Skin of body (tissue), 2 donors: ENCODE results near the gene NCOA1. TPM values are rescaled to one million over a fixed set of nuclear protein-coding genes. Genes with fewer than 3 reads are reported as not detected.
A peak's percentile ranks its signal among the peaks of the same experiment; 100 is the strongest.
"Not testable (repeated sequence)": the region's sequence is repeated elsewhere in the genome, so short reads cannot be mapped to it uniquely, and the experiment has no call there.

ENCODE experiments used
- DNase-seq: peaks from one replicate; lab custom pipeline; 2025; lab: John Stamatoyannopoulos, UW
- total RNA-seq: library from RNA; depleted of rRNA; stranded (reverse); fragments of >200 nt; gene quantifications from one replicate; pipeline ENCODE4 v1.2.3, GENCODE V29; 2014

Gene NCOA1
- total RNA-seq, 1 donor from 2014 or later = 77.2 TPM

- no peak for DNase-seq
Measured at GRCh38 chr2:24576146-24576545, 85.1 kb downstream of the NCOA1 start.

- DNase-seq = no peak
Measured at GRCh38 chr2:24576617-24577016, 85.6 kb downstream of the NCOA1 start.

GRCh38 chr2:24577481-24577880, 86.4 kb downstream of the NCOA1 start:
- no peak for DNase-seq

- DNase-seq = no peak
Measured at GRCh38 chr2:24579053-24579803, 88.2 kb downstream of the NCOA1 start.

GRCh38 chr2:24580561-24580960, 89.5 kb downstream of the NCOA1 start:
- no peak for DNase-seq

- not testable (repeated sequence) for DNase-seq
Measured at GRCh38 chr2:24581971-24582370, 90.9 kb downstream of the NCOA1 start.

GRCh38 chr2:24586955-24587354, 95.9 kb downstream of the NCOA1 start:
- no peak for DNase-seq

- no peak for DNase-seq
Measured at GRCh38 chr2:24588294-24588693, 97.2 kb downstream of the NCOA1 start.

- no peak for DNase-seq
Measured at GRCh38 chr2:24592441-24593100, 101.5 kb downstream of the NCOA1 start.

- no peak for DNase-seq
Measured at GRCh38 chr2:24594283-24594682, 103.2 kb downstream of the NCOA1 start.

GRCh38 chr2:24597181-24597870, 106.3 kb downstream of the NCOA1 start:
- DNase-seq = no peak

GRCh38 chr2:24600140-24600539, 109.1 kb downstream of the NCOA1 start:
- DNase-seq = not testable (repeated sequence)

- DNase-seq = no peak
Measured at GRCh38 chr2:24611631-24612030, 120.6 kb downstream of the NCOA1 start.

GRCh38 chr2:24613154-24613814, 122.2 kb downstream of the NCOA1 start:
- no peak for DNase-seq

GRCh38 chr2:24616616-24617015, 125.6 kb downstream of the NCOA1 start:
- DNase-seq = no peak

GRCh38 chr2:24617424-24617823, 126.4 kb downstream of the NCOA1 start:
- DNase-seq = peak; percentile 49

GRCh38 chr2:24618144-24618543, 127.1 kb downstream of the NCOA1 start:
- DNase-seq = no peak

- no peak for DNase-seq
Measured at GRCh38 chr2:24618680-24619079, 127.6 kb downstream of the NCOA1 start.

GRCh38 chr2:24620936-24621335, 129.9 kb downstream of the NCOA1 start:
- no peak for DNase-seq

GRCh38 chr2:24621779-24622538, 130.9 kb downstream of the NCOA1 start:
- no peak for DNase-seq

GRCh38 chr2:24623535-24623934, 132.5 kb downstream of the NCOA1 start:
- DNase-seq = no peak
